Measurements from ENCODE around the gene ADAMTS18. TPM values are rescaled to one million over a fixed set of nuclear protein-coding genes. Genes with fewer than 3 reads are reported as not detected.

Gene ADAMTS18
- total RNA-seq, 4 donors from 2014 or later = 0.10 to 0.42 (median 0.16) TPM; not detected in 1

DNA sequence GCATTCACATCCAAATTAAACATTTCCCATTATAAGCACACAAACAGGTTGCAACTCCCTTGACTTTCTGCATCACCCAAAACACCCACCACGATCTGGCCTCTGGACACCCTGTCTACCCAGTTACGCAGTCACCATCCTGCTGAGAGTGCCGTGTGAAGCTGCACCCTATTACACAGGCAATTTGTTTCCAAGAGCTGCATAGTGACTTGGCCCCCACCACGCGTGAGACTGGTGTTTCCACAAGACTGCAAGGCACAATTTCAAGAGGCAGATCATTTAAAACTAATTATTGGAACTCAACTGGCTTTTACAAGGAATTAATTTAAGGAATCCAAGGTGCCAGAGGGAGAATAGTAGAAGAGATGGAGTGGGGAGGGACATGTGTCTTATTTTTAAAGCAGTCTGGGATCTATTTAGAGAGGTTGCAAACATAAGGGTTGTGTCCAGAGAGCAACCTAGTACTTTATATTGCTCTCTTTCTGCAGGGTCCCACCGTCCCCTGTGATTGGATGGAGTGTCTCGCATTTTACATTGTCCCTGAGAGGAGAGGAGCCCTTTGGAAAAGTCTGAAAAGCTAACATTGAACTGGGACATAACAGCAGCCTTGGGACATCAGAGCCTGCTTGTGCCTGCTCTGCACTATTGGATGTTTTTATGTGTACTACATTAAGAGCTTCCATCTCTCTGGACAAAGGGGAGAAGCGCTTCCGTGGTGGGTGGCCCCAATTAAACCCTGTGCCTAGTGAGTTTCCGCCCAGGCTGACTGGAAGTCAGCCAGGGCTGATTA is 8.7 kb upstream of the ADAMTS18 start:
- Histone ChIP-seq H3K27ac (no peak overlapping the region), H3K36me3 (no peaks in the 10 kb centered on the region), H3K9me3 (no peaks in the 10 kb centered on the region), H3K27me3 (peaks cover 5% of the 10 kb centered on the region), H3K4me1 (no peaks in the 10 kb centered on the region), H3K4me3 (no peak overlapping the region)
- TF ChIP-seq POLR2AphosphoS5 (IDR thresholded peaks at IDR 0.05) = no peak
- TF ChIP-seq POLR2A (IDR thresholded peaks at IDR 0.05) = no peak
- TF ChIP-seq EP300 (IDR thresholded peaks at IDR 0.05) = no peak
- TF ChIP-seq, protein P1, sequence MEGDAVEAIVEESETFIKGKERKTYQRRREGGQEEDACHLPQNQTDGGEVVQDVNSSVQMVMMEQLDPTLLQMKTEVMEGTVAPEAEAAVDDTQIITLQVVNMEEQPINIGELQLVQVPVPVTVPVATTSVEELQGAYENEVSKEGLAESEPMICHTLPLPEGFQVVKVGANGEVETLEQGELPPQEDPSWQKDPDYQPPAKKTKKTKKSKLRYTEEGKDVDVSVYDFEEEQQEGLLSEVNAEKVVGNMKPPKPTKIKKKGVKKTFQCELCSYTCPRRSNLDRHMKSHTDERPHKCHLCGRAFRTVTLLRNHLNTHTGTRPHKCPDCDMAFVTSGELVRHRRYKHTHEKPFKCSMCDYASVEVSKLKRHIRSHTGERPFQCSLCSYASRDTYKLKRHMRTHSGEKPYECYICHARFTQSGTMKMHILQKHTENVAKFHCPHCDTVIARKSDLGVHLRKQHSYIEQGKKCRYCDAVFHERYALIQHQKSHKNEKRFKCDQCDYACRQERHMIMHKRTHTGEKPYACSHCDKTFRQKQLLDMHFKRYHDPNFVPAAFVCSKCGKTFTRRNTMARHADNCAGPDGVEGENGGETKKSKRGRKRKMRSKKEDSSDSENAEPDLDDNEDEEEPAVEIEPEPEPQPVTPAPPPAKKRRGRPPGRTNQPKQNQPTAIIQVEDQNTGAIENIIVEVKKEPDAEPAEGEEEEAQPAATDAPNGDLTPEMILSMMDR (IDR thresholded peaks at IDR 0.05) = no peak
- WGBS = 46% methylated on average over 10 of the region's 10 CpGs
- DNase-seq (ENCODE audit: low spot score in 2 of 2) = no peak

DNA sequence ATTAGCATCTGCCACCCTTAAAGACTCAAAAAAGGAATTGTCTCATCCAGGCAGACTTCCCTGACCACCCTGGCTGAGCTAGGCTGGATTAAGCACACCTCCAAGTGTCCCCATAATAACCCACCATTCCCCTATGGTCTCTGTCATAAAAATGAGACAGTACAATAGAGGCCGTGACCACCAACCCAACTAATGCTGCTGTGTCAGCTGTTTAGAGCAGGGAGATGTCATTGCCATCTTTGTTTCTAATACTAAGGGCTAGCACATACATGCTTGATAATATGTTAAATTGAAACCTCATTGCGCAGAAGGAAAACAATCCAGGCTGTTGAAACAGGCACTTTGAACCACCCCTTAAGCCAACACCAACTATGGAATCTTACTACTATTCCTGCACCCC is 7.2 kb upstream of the ADAMTS18 start:
- peaks cover 9% of the 10 kb centered on the region for H3K27me3 ChIP-seq
- TF ChIP-seq, protein P1 (IDR thresholded peaks at IDR 0.05) = no peak
- no peak for TF ChIP-seq POLR2AphosphoS5 (IDR thresholded peaks at IDR 0.05)
- no peak overlapping the region for H3K27ac ChIP-seq
- H3K4me3 ChIP-seq = no peak overlapping the region
- no peaks in the 10 kb centered on the region for H3K9me3 ChIP-seq
- DNase-seq (ENCODE audit: low spot score in 2 of 2) = no peak
- H3K4me1 ChIP-seq = no peaks in the 10 kb centered on the region
- 90% methylated on average over 2 of the region's 2 CpGs for WGBS
- H3K36me3 ChIP-seq = no peaks in the 10 kb centered on the region

DNA sequence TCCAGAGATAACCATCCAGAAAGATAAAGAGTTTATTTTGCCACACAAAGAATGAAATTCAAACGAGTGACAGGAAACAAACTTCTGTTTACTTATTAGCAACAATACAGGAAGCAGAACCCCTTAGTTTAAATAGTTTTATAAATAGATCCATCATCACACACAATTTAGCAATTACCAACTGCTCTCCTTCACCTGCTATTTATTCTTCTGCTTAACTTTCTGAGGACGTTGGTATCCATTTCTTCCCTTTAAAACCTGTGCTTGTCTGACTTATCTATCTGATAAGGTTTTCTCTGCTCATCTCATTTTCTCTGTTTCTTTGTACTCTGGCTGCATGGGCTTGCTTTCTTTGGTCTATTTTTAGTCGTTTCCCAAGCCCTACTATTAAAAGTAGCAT is 4.3 kb upstream of the ADAMTS18 start:
- Histone ChIP-seq H3K4me3 (no peak overlapping the region), H3K36me3 (no peaks in the 10 kb centered on the region), H3K27me3 (peaks cover 31% of the 10 kb centered on the region), H3K27ac (no peak overlapping the region), H3K9me3 (no peaks in the 10 kb centered on the region), H3K4me1 (peaks cover 7% of the 10 kb centered on the region)
- DNase-seq (ENCODE audit: low spot score in 2 of 2) = no peak
- WGBS = 20% methylated on average over 3 of the region's 3 CpGs
- TF ChIP-seq, protein P1 (IDR thresholded peaks at IDR 0.05) = no peak
- TF ChIP-seq POLR2A (IDR thresholded peaks at IDR 0.05) (no peak), POLR2AphosphoS5 (IDR thresholded peaks at IDR 0.05) (no peak), EP300 (IDR thresholded peaks at IDR 0.05) (no peak)

DNA sequence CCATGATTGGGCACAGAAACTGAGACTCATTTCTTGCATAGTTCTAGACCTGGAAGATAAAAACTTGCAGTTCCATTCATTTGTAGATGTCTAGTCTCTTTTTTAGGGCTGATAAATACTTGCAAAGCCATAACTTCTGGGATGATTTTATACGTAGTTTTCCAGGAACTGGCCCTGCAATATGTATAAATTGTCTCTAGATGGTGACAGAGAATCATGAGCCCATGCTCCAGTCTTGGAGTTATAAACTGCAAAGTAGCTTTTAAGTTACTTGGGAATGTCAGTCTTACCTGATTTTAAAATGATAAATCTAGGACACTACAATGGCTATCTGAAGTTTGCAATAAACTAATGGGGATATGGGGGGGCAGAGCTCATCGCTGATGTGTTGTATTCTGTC is 3.0 kb upstream of the ADAMTS18 start:
- H3K4me3 ChIP-seq = no peak overlapping the region
- H3K4me1 ChIP-seq = peaks cover 7% of the 10 kb centered on the region
- TF ChIP-seq EP300 (IDR thresholded peaks at IDR 0.05) (no peak), POLR2A (IDR thresholded peaks at IDR 0.05) (no peak), POLR2AphosphoS5 (IDR thresholded peaks at IDR 0.05) (no peak)
- TF ChIP-seq, protein P1 (IDR thresholded peaks at IDR 0.05) = no peak
- no peak for DNase-seq (ENCODE audit: low spot score in 2 of 2)
- no peak overlapping the region for H3K27ac ChIP-seq
- peaks cover 42% of the 10 kb centered on the region for H3K27me3 ChIP-seq
- no peaks in the 10 kb centered on the region for H3K9me3 ChIP-seq
- no peaks in the 10 kb centered on the region for H3K36me3 ChIP-seq
- 57% methylated on average over 2 of the region's 2 CpGs for WGBS

DNA sequence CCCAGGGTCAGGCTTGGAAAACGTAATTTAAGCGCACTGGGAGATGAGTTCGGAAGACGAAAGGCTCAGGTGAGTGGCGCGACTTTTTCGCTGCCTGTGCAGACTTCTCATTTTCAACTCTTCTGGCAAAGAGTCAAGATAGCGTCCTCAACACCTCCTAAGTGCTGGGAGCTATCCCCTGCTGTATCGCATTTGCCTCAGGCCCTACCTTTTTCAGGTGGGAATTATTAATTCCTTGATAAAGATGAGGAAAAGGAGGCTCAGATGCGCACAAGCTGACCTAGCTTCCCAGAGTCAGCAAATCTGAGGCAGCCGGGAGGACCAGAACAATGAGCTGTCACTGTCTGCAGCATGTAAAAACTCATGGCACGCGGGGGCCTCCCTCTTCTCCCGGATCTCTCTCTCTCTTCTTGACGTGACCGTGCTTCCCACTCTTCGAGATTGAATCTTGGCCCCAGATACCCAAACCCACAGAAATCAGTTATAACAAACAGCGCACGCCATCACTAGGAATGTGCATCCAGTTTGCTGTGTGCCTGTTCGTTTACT is 512 bp upstream of the ADAMTS18 start:
- H3K27ac ChIP-seq = no peak overlapping the region
- H3K36me3 ChIP-seq = no peaks in the 10 kb centered on the region
- no peak for DNase-seq (ENCODE audit: low spot score in 2 of 2)
- H3K27me3 ChIP-seq = peaks cover 63% of the 10 kb centered on the region
- H3K4me3 ChIP-seq = peak overlapping the region; percentile 35
- no peaks in the 10 kb centered on the region for H3K9me3 ChIP-seq
- WGBS = 15% methylated on average over 20 of the region's 20 CpGs
- no peak for TF ChIP-seq POLR2AphosphoS5 (IDR thresholded peaks at IDR 0.05)
- no peak for TF ChIP-seq EP300 (IDR thresholded peaks at IDR 0.05)
- TF ChIP-seq POLR2A (IDR thresholded peaks at IDR 0.05) = no peak
- TF ChIP-seq, protein P1 (IDR thresholded peaks at IDR 0.05) = no peak
- peaks cover 7% of the 10 kb centered on the region for H3K4me1 ChIP-seq

All from suprapubic skin (tissue), 4 donors.